ENCODE measurements around the gene SDHAF3.

The SDHAF3 gene

DNA sequence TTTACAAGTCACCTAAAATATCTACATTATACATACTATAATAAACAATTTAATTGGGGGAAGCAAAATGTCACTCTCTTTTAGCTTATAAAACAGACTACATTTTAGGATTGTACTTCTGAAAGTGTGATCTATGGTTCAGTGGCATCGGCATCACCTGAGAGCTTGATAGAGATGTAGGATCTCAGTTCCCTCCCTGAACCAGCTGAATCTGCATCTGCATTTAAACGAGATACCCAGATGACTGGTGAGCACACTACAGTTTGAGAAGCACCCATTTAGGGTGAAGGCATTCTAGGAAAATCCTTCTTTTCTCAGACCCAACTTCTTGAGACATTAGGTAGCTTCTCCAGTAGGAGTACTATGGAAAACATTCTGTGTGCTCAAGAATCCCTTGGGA lies 21.5 kb upstream of the SDHAF3 start:
- Histone ChIP-seq H3K27me3 (replicated peaks; ENCODE audit: control insufficient read depth, insufficient read depth, low read length) (no peaks in the 10 kb centered on the region), H3K36me3 (ENCODE audit: control insufficient read depth, insufficient read depth, low read length) (no peaks in the 10 kb centered on the region), H3K4me3 (replicated peaks; ENCODE audit: low read depth, low read length) (no peak overlapping the region)
- TF ChIP-seq, protein P1, sequence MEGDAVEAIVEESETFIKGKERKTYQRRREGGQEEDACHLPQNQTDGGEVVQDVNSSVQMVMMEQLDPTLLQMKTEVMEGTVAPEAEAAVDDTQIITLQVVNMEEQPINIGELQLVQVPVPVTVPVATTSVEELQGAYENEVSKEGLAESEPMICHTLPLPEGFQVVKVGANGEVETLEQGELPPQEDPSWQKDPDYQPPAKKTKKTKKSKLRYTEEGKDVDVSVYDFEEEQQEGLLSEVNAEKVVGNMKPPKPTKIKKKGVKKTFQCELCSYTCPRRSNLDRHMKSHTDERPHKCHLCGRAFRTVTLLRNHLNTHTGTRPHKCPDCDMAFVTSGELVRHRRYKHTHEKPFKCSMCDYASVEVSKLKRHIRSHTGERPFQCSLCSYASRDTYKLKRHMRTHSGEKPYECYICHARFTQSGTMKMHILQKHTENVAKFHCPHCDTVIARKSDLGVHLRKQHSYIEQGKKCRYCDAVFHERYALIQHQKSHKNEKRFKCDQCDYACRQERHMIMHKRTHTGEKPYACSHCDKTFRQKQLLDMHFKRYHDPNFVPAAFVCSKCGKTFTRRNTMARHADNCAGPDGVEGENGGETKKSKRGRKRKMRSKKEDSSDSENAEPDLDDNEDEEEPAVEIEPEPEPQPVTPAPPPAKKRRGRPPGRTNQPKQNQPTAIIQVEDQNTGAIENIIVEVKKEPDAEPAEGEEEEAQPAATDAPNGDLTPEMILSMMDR (IDR thresholded peaks at IDR 0.05; ENCODE audit: insufficient read depth, low read length, poor library complexity, severe bottlenecking): no peak
- no peak for DNase-seq (ENCODE audit: extremely low read depth, insufficient read length)

GRCh38 chr7:97096661-97097060 lies 20.8 kb upstream of the SDHAF3 start:
- TF ChIP-seq, protein P1 (IDR thresholded peaks at IDR 0.05; ENCODE audit: insufficient read depth, low read length, poor library complexity, severe bottlenecking): no peak
- Histone ChIP-seq H3K36me3 (ENCODE audit: control insufficient read depth, insufficient read depth, low read length) (no peaks in the 10 kb centered on the region), H3K4me3 (replicated peaks; ENCODE audit: low read depth, low read length) (no peak overlapping the region), H3K27me3 (replicated peaks; ENCODE audit: control insufficient read depth, insufficient read depth, low read length) (no peaks in the 10 kb centered on the region)
- no peak for DNase-seq (ENCODE audit: extremely low read depth, insufficient read length)

- DNase-seq (ENCODE audit: extremely low read depth, insufficient read length): peak; percentile 33
- Histone ChIP-seq H3K36me3 (ENCODE audit: control insufficient read depth, insufficient read depth, low read length) (no peaks in the 10 kb centered on the region), H3K27me3 (replicated peaks; ENCODE audit: control insufficient read depth, insufficient read depth, low read length) (no peaks in the 10 kb centered on the region), H3K4me3 (replicated peaks; ENCODE audit: low read depth, low read length) (no peak overlapping the region)
- TF ChIP-seq, protein P1 (IDR thresholded peaks at IDR 0.05; ENCODE audit: insufficient read depth, low read length, poor library complexity, severe bottlenecking): peak; percentile 79
Observed at GRCh38 chr7:97104719-97105238, 12.7 kb upstream of the SDHAF3 start.

- no peak for DNase-seq (ENCODE audit: extremely low read depth, insufficient read length)
- no peaks in the 10 kb centered on the region for H3K27me3 ChIP-seq (replicated peaks; ENCODE audit: control insufficient read depth, insufficient read depth, low read length)
- no peak overlapping the region for H3K4me3 ChIP-seq (replicated peaks; ENCODE audit: low read depth, low read length)
- TF ChIP-seq, protein P1 (IDR thresholded peaks at IDR 0.05; ENCODE audit: insufficient read depth, low read length, poor library complexity, severe bottlenecking): no peak
- H3K36me3 ChIP-seq (ENCODE audit: control insufficient read depth, insufficient read depth, low read length): no peaks in the 10 kb centered on the region
Observed at GRCh38 chr7:97107192-97107800, 10.2 kb upstream of the SDHAF3 start.

GRCh38 chr7:97116308-97116707 lies 1.2 kb upstream of the SDHAF3 start:
- no peak for DNase-seq (ENCODE audit: extremely low read depth, insufficient read length)
- Histone ChIP-seq H3K27me3 (replicated peaks; ENCODE audit: control insufficient read depth, insufficient read depth, low read length) (no peaks in the 10 kb centered on the region), H3K4me3 (replicated peaks; ENCODE audit: low read depth, low read length) (no peak overlapping the region), H3K36me3 (ENCODE audit: control insufficient read depth, insufficient read depth, low read length) (no peaks in the 10 kb centered on the region)
- TF ChIP-seq, protein P1 (IDR thresholded peaks at IDR 0.05; ENCODE audit: insufficient read depth, low read length, poor library complexity, severe bottlenecking): no peak

- no peaks in the 10 kb centered on the region for H3K27me3 ChIP-seq (replicated peaks; ENCODE audit: control insufficient read depth, insufficient read depth, low read length)
- no peaks in the 10 kb centered on the region for H3K36me3 ChIP-seq (ENCODE audit: control insufficient read depth, insufficient read depth, low read length)
- peak overlapping the region; percentile 98 for H3K4me3 ChIP-seq (replicated peaks; ENCODE audit: low read depth, low read length)
- DNase-seq (ENCODE audit: extremely low read depth, insufficient read length): no peak
- TF ChIP-seq, protein P1 (IDR thresholded peaks at IDR 0.05; ENCODE audit: insufficient read depth, low read length, poor library complexity, severe bottlenecking): no peak
Observed at GRCh38 chr7:97117035-97117371, 495 bp upstream of the SDHAF3 start.
